GM19467 (cell line): Measurements from ENCODE around the gene EHD4.
A peak's percentile ranks its signal among the peaks of the same experiment; 100 is the strongest.

Experiments
- ATAC-seq: cut with Tn5 transposase; IDR thresholded peaks from one replicate; pipeline ENCODE4 v1.9.1; 2021; ENCODE audit warnings: mild to moderate bottlenecking, moderate library complexity; ENCODE audit not compliant: unreplicated experiment

The EHD4 gene

DNA sequence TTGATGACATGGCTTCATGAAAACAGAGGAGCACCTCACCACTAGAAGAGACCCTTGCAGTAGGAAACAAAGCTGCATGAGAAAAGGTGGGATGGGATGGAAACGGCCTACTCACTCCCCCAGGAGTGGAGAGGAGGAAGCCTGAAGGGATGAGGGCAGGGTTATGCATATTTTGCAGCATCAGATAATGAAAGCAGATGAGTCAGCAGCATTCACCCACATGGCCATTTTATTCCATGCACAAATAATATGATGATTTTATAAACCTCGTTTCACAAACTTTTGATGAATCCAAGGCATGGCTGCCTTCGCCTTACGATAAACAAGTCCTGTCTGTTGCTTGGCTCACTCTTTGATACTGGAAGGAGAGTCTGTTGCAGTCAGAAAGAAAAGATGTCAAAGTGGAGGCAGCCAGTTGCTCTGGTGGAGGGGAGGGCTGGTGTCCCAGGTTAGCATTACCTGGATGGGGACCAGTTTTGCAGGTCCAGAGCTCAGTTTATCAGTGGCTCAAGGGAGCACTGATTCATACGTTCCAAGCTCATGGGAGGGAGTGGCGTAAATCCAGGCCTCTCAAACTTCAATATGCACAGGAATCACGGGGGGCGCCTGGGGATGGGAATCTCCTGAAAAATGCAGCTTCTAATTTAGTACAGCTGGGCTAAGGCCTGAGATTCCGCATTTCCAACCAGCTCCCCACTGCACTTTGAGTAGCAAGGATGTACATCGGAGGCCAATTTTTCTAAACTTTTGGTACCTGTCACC, 9.2 kb upstream of the EHD4 start:
- ATAC-seq, result no peak

- ATAC-seq, result no peak
Measured at GRCh38 chr15:41980654-41981323, 8.4 kb upstream of the EHD4 start.

DNA sequence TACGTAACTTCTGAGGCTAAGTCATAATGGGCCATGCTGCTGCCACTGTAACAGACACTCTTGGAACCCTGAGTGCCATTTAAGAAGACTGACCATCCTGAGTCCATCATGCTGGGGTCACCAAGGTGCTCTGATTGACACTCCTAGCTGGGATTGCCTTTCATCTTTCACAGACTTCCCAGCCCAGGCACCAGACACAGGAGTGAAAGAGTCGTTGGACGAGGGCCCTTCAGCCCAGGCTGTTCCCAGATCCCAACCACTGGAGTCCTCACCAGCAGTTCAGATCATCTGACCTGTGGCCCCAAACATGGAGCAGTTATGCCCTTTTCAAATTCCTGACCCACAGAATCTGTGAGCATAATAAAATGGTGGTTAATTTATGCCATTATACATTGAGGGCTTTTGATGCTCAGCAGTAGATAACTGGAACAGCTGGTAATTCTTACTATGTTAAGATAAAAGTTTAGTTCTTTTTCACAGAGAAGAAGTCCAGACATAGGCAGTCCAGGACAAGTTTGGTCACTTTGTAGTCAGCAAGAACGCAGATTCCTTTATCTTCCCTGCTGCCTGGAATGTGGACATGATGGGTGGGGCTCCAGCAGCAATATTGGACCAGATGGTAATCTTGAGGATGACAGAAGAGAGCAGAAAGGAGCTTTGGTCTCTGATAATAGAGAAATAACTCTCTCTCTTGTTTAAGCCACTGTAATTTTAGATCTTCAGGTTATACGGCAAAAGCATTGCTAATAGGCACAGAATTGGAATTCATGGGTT, 7.3 kb upstream of the EHD4 start:
- ATAC-seq, result no peak

GRCh38 chr15:41978534-41978933, 6.2 kb upstream of the EHD4 start:
- no peak for ATAC-seq

- ATAC-seq, result no peak
Measured at GRCh38 chr15:41977757-41978383, 5.5 kb upstream of the EHD4 start.

DNA sequence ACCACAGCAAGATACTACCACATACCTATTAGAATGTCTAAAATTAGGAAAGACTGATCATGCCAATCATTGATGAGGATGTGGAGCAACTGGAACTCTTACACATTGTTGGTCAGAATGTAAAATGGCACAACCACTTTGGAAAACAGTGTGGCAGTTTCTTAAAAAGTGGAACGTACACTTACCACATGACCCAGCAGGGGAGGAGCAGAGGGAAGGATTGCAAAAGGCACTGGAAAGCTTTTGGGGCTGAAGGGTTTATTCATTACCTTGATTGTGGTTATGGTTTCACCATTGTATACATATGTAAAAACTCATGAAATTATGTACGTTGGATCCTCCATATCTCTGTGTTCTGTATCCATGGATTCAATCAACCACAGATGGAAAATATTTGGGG, 3.3 kb upstream of the EHD4 start:
- ATAC-seq, result no peak

GRCh38 chr15:41974041-41974440, 1.7 kb upstream of the EHD4 start:
- no peak for ATAC-seq

DNA sequence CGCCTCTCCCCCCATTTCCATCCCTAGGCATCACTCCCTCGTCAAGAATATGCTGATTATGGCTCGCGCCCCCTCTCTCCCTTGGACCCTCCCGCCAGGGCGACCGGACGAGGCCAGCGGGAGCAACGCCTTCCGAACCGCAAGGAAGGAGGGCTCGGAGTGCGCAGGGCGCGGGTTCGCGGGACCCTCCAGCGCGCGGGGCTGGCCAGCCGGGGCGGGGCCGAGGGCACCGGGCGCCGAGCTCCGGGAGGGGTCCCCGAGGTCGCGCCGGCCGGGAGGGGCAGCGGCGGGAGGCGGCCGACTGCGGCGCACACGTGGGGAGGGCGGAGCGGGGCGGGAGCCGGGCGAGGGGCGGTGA, 483 bp downstream of the EHD4 start:
- peak; percentile 5 for ATAC-seq

DNA sequence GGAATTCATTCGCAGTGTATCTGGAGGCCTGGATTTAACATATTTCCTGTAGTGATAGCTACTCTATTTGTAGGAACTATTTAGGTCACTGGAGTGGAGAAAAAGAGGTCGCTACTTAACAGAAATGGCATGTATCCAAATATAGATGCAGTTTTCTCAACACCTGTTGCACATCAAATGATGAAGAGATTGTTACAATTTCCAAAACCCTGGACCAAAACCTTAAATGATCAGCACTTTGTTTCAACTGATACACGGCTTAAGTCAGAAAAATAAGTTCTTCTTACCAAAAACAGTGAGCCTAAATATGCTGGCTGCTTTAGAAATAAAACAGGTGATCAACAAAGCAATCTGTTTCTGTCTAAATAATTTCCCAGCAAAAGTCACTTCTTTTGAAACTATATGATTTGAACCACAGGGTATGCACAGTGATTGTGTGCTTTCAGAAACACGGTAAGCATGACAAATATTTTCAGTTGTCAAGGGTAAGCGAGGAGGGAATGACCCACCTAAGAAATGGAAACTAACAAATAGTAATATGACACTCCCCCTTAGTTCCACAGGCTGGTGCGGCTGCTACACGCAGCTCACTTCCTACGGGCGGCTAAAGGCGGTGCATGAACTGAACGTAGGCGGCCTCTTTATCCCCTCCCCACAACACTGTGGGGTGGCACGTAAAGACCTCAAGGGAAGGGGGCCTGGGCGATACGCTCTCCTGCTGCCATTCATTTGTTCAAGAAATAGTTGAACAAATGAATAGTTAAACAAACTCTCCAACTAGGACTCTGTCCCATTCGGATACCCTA, 1.1 kb downstream of the EHD4 start:
- ATAC-seq, result peak; percentile 34

DNA sequence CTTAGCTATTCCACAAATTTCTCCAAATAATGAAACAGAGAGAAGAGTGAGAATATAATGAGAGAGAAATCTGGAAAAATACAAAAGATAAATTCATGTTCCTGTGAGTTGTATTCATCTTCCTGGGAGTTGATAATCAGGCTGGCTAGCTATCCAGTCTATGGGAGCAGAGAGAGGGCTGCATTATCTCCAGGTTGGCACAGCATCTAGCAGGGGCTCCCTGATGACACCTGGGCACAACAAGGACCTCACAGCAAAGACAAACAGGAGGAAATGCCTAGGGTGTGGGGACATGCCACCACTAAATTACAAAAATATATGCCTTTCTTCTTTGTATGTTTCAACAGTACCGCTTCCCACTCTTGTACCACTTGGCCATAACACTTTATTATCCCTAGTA, 1.9 kb downstream of the EHD4 start:
- ATAC-seq, result no peak

- ATAC-seq, result no peak
Measured at GRCh38 chr15:41969851-41970431, 2.4 kb downstream of the EHD4 start.

DNA sequence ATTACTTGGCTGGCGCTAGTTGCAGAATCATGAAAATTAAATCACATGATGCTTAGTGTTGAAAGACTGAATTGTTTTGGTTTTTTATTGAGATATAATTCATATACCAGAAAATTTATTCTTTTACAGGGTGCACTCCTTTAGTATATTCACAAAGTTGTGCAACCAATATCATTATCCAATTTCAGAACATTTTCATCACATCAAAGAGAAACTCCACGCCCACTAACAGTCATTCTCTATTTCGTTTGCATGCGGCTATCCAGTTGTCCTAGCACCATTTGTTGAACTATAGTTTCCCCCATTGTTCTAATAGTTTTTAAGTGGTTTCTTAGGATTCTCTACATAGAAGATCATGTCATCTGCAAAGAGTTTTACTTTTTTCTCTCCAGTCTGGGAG, 3.7 kb downstream of the EHD4 start:
- ATAC-seq, result no peak

GRCh38 chr15:41967506-41968206, 4.7 kb downstream of the EHD4 start:
- no peak for ATAC-seq

DNA sequence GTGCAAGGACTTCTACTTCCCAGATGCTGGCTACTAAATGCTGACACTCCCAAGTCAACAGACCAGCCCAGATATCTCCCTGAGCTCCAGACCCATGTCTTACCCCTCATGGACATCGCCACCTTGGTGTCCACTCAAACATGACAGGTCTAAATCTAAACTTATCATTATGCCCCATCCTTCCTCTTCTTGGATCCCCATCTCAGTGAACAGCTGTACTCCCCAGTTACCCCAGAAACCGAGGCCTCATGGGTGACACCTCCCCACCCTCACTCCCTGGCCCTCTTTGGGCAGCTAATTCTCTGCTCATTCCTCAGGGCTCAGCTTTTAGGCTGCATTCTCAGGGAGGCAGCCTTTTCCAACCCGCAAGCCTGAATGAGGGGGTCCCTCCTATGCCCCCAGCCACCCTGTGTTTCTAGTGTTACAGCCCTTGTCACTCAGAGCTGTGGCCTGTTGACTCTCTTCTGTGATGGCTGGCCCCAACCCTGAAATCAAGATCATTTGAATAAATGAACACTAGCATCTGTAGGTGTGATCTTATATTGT, 5.4 kb downstream of the EHD4 start:
- no peak for ATAC-seq

GRCh38 chr15:41966414-41966812, 5.9 kb downstream of the EHD4 start:
- ATAC-seq, result no peak

DNA sequence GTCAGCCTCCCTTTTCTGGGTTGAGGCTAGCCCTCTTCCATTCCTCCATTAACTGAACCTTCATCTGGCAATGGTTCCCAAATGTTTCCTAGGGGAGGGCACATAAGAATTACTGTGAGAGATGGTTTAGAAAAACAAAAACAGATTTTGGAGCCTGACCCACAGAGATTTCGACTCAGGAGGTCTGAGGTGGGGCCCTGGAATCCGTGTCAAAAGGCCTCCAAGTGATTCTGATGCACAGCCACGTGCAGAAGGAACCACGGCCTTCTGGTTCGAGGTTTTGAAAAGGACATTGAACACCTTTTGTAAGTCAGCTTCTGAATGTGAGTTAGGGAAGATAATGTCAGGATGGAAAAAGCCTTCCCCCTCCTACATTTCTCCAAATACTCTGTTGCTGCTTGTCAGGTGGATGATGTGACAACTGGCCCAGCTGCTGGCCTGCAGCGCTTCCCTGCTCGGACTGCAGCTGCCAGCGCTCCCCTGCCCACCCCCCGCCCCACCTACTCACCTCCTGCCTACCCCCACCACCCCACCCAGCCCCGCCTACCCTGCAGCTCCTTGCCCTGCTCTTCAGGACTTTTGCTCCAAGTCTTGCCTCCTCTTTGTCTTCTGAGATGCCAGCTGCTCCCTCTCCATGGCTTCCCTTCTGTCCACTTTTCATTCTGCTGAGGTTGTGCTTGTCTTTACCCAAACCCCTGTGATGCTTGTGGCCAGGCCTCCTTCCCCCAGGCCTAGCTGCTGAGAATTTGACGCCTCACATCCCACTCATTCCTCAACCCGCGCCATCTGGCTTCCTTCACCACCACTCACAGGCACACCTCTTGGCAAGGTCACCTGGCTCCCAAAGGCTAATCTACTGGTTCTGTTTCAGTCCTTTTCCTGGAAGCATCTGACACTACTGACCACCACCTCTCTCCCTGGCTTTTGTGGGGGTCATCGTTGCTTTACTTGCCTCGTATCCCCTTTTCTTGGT, 6.6 kb downstream of the EHD4 start:
- no peak for ATAC-seq

DNA sequence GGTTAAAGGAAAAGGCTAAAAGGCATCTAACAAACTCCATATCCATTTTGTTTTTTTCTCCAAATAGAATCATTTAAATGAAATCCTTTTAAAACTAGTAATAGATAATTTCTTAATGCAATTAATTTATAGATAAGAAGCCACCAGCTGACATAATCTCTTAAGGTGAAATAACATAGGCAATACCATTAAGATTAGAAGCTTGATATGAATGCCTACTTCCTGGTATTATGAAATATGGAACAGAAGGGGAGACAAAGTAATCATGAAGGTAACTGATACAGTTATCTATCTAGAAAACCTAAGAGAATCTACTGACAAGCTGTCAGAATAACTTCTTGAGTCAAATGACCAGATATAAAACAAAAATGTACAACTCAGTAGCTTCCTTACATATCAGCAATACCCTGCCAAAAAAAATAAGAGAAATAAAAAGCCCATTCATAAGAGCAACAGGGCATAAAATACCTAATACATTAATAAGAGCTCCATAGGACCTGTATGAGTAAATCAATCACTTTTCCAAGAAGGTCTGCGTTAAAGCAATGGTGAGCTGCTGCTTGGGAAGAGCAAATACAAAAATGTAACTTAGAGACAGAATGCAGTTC, 10.7 kb downstream of the EHD4 start:
- ATAC-seq, result no peak

DNA sequence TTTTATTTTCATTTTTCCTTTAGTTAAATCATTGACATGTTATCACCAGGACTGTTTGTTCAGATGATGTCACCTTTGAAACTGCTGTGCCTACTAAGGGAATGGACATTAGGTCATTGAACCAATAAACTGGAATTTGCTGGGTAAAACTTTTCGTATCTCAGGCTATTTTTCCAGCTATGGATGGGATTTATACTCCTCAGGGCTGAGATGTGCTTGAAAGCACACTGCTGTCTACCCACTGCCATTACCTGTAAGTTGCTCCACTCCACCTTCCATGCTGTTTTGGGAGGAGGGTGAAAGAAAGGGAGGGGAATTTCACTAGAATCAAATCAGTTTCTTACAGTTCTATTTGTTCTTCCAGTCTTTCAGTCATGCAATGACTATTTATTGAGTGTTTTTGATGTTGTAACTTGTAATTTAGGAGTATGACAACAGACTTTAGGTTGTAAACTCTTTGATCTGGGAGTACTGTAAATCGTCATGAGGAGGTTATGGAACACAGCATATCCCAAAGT, 11.3 kb downstream of the EHD4 start:
- ATAC-seq, result no peak
